Urothelium cell line (cell line): ENCODE results near the gene TRMU.

Experiments used
- DNase-seq: peaks from one replicate; pipeline ENCODE4 v3.0.0; 2011; ENCODE audit warnings: low spot score, mixed read lengths
- FAIRE-seq: peaks from 2 replicates; lab custom pipeline; 2011; peaks lifted over from hg19 to GRCh38; lab: Jason Lieb, UNC

The TRMU gene

GRCh38 chr22:46330426-46330825, 5.1 kb upstream of the TRMU start:
- DNase-seq: no peak
- FAIRE-seq: no peak

- DNase-seq: no peak
- FAIRE-seq: no peak
Measured at GRCh38 chr22:46331496-46331895, 4.0 kb upstream of the TRMU start.

- no peak for FAIRE-seq
- no peak for DNase-seq
Measured at GRCh38 chr22:46336119-46337078, 885 bp downstream of the TRMU start.

GRCh38 chr22:46337870-46338269, 2.4 kb downstream of the TRMU start:
- DNase-seq: no peak
- no peak for FAIRE-seq

GRCh38 chr22:46338636-46339035, 3.1 kb downstream of the TRMU start:
- no peak for FAIRE-seq
- DNase-seq: no peak

- FAIRE-seq (no peak), DNase-seq (no peak)
Measured at GRCh38 chr22:46339956-46340355, 4.4 kb downstream of the TRMU start.

GRCh38 chr22:46340676-46341075, 5.2 kb downstream of the TRMU start:
- FAIRE-seq (no peak), DNase-seq (no peak)

- no peak for FAIRE-seq
- DNase-seq: no peak
Measured at GRCh38 chr22:46346680-46347405, 11.3 kb downstream of the TRMU start.

GRCh38 chr22:46347646-46348045, 12.1 kb downstream of the TRMU start:
- FAIRE-seq (no peak), DNase-seq (no peak)

- no peak for DNase-seq
- FAIRE-seq: no peak
Measured at GRCh38 chr22:46348099-46348695, 12.7 kb downstream of the TRMU start.

- FAIRE-seq (no peak), DNase-seq (no peak)
Measured at GRCh38 chr22:46349238-46349637, 13.7 kb downstream of the TRMU start.

GRCh38 chr22:46349681-46350080, 14.2 kb downstream of the TRMU start:
- no peak for DNase-seq
- FAIRE-seq: no peak

GRCh38 chr22:46350121-46350520, 14.6 kb downstream of the TRMU start:
- FAIRE-seq: no peak
- no peak for DNase-seq

- DNase-seq: no peak
- FAIRE-seq: no peak
Measured at GRCh38 chr22:46350646-46351045, 15.1 kb downstream of the TRMU start.

GRCh38 chr22:46351131-46351735, 15.7 kb downstream of the TRMU start:
- DNase-seq (no peak), FAIRE-seq (no peak)

GRCh38 chr22:46351767-46352166, 16.3 kb downstream of the TRMU start:
- FAIRE-seq (no peak), DNase-seq (no peak)

GRCh38 chr22:46352276-46352675, 16.8 kb downstream of the TRMU start:
- no peak for DNase-seq

GRCh38 chr22:46352691-46353386, 17.3 kb downstream of the TRMU start:
- DNase-seq (peak; percentile 80), FAIRE-seq (peak; percentile 81)

More at GRCh38 chr22:46352276-46352675, 16.8 kb downstream of the TRMU start:
- FAIRE-seq: no peak

GRCh38 chr22:46353483-46354105, 18.1 kb downstream of the TRMU start:
- FAIRE-seq: peak; percentile 20
- no peak for DNase-seq
